Thoracic aorta endothelial cell (primary cell): ENCODE results near the gene CNDP2. TPM values are rescaled to one million over a fixed set of nuclear protein-coding genes. Genes with fewer than 3 reads are reported as not detected.

Source experiments
- total RNA-seq: library from RNA; depleted of rRNA; stranded (reverse); fragments of >200 nt; gene quantifications from 2 replicates; pipeline ENCODE4 v1.2.3, GENCODE V29; 2012

The CNDP2 gene
- 71.5 and 98.6 TPM in 2 replicates for total RNA-seq

GRCh38 chr18:74495581-74496507 is at the start of gene CNDP2:
Gene CNDP2, plus strand, starts transcription at chr18:74496363. Its CDS starts 3,611 bp downstream, at chr18:74499974.

GRCh38 chr18:74457043-74457724 is 39.0 kb upstream of the CNDP2 start, which contains the start of gene DIPK1C:
Gene DIPK1C, minus strand, starts transcription at chr18:74457308. Its CDS starts 49 bp downstream, at chr18:74457259.

GRCh38 chr18:74534150-74534969 is 38.2 kb downstream of the CNDP2 start, which contains the start of gene CNDP1:
Gene CNDP1, plus strand, starts transcription at chr18:74534500. Its CDS starts 168 bp downstream, at chr18:74534668.

Other genes starting within 250 kb of the CNDP2 start
- gene CYB5A, start 204.4 kb upstream of the CNDP2 start, total RNA-seq = 36.8 and 38.0 TPM in 2 replicates
- gene C18orf63, start 180.5 kb upstream of the CNDP2 start, total RNA-seq = not detected in 2 replicates
- not detected in 2 replicates for gene DIPK1C, start 39.1 kb upstream of the CNDP2 start, total RNA-seq
- not detected in 2 replicates for gene CNDP1, start 38.1 kb downstream of the CNDP2 start, total RNA-seq
- 32.3 and 35.9 TPM in 2 replicates for gene ZNF407, start 101.5 kb downstream of the CNDP2 start, total RNA-seq